Measurements from ENCODE around the gene AP3S1. TPM values are rescaled to one million over a fixed set of nuclear protein-coding genes. Genes with fewer than 3 reads are reported as not detected.
"Not testable (repeated sequence)": the region's sequence is repeated elsewhere in the genome, so short reads cannot be mapped to it uniquely, and the experiment has no call there.

The AP3S1 gene
- total RNA-seq, 4 donors from 2014 or later = 46.0 to 72.0 (median 46.6) TPM

DNA sequence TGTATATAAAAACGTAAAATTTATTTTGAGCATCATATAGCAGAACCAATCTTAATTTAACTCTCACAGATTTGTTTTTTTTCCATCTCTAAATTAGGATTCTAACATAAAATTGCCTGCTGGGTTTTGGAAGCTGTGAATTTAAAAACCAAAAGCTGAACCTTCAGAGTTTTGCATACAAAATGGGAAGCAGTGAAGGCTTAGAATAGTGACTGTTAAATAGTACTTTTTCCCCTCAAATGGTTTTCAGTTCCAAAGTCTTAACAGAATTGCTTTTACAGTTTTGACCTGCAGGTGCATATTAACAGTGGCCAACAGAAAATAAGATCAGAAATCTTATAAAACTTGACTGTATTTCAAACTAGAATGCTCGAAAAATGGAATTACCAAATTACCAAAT, 65.4 kb downstream of the AP3S1 start:
- no peak for DNase-seq (ENCODE audit: low spot score in 2 of 2)
- TF ChIP-seq POLR2A (IDR thresholded peaks at IDR 0.05) (no peak), EP300 (IDR thresholded peaks at IDR 0.05) (no peak)
- TF ChIP-seq, protein P1, sequence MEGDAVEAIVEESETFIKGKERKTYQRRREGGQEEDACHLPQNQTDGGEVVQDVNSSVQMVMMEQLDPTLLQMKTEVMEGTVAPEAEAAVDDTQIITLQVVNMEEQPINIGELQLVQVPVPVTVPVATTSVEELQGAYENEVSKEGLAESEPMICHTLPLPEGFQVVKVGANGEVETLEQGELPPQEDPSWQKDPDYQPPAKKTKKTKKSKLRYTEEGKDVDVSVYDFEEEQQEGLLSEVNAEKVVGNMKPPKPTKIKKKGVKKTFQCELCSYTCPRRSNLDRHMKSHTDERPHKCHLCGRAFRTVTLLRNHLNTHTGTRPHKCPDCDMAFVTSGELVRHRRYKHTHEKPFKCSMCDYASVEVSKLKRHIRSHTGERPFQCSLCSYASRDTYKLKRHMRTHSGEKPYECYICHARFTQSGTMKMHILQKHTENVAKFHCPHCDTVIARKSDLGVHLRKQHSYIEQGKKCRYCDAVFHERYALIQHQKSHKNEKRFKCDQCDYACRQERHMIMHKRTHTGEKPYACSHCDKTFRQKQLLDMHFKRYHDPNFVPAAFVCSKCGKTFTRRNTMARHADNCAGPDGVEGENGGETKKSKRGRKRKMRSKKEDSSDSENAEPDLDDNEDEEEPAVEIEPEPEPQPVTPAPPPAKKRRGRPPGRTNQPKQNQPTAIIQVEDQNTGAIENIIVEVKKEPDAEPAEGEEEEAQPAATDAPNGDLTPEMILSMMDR (IDR thresholded peaks at IDR 0.05) = no peak
- H3K36me3 ChIP-seq = no peaks in the 10 kb centered on the region
- H3K4me1 ChIP-seq = no peaks in the 10 kb centered on the region
- no peaks in the 10 kb centered on the region for H3K9me3 ChIP-seq
- 93 to 94% methylated on average over 2 of the region's 2 CpGs for WGBS, 2 donors
- H3K27ac ChIP-seq = no peak overlapping the region
- no peak overlapping the region for H3K4me3 ChIP-seq
- H3K27me3 ChIP-seq = no peaks in the 10 kb centered on the region

DNA sequence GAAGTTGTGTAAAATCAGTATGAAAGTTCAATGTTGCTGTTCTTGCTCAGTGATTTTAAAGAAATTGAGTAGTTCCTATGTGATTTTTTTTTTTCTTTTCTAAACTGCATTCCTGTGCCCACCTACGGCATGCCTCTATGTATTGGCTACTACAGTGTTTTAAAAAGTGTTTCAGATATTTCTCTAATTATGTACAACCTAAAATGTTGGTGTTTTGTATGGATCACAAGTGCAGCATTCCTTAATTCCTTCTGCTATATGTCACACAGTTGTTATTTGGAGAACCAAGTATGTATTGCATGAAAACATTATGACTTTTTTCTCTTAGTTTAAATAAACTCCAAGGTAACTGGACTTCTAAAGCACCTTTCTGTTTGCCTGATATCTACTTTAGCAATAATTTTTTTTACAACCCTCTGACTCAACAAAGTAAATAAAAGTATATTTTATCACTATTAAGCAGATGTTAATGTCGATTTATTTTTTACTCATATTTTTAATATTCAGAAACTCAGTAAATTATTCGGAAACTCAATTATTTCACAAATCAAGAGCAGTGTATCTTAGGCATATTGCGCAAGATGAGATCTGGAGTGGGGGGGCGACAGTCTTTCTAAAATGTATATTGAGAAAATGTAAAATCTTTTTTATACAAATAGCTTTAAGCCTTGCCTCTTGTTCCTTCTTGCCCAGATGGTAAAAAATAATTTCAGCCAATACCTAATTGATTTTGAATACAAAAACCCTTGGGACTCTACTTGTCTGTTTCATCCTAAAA, 72.1 kb downstream of the AP3S1 start:
- H3K9me3 ChIP-seq; H3K36me3 ChIP-seq; H3K27ac ChIP-seq; DNase-seq (ENCODE audit: low spot score in 2 of 2); H3K4me1 ChIP-seq; H3K4me3 ChIP-seq; H3K27me3 ChIP-seq: not testable (repeated sequence)
- WGBS, 2 donors = 94 to 95% methylated on average over 5 of the region's 5 CpGs

DNA sequence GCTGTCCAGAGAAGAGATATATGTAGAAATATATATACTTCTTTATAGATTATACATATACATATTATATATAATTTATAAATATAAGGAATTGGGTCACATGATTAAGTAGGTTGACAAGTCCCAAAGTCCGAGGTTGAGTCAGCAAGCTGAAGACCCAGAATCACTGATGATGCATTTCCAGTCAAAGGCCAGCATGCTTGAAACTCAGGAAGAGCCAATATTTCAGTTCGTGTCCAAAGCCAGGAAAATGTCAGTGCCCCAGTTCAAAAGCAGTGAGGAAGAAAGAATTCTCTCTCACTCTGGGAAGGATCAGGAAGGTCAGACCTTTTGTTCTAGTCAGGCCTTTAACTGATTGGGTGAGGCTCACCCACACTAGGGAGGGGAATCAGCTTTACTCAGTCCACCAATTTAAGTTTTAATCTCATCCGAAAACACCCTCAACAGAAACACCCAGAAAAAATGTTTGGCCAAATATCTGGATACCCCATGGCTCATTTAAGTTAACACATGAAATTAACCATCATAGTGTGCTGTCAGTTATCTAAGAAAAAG, 78.5 kb downstream of the AP3S1 start:
- no peaks in the 10 kb centered on the region for H3K9me3 ChIP-seq
- TF ChIP-seq, protein P1 (IDR thresholded peaks at IDR 0.05) = no peak
- no peak for TF ChIP-seq EP300 (IDR thresholded peaks at IDR 0.05)
- no peak for TF ChIP-seq POLR2A (IDR thresholded peaks at IDR 0.05)
- 55 to 61% methylated on average over 3 of the region's 3 CpGs for WGBS, 2 donors
- DNase-seq (ENCODE audit: low spot score in 2 of 2) = no peak
- H3K27ac ChIP-seq = no peak overlapping the region
- H3K4me1 ChIP-seq = no peaks in the 10 kb centered on the region
- no peaks in the 10 kb centered on the region for H3K36me3 ChIP-seq
- no peaks in the 10 kb centered on the region for H3K27me3 ChIP-seq
- no peak overlapping the region for H3K4me3 ChIP-seq

DNA sequence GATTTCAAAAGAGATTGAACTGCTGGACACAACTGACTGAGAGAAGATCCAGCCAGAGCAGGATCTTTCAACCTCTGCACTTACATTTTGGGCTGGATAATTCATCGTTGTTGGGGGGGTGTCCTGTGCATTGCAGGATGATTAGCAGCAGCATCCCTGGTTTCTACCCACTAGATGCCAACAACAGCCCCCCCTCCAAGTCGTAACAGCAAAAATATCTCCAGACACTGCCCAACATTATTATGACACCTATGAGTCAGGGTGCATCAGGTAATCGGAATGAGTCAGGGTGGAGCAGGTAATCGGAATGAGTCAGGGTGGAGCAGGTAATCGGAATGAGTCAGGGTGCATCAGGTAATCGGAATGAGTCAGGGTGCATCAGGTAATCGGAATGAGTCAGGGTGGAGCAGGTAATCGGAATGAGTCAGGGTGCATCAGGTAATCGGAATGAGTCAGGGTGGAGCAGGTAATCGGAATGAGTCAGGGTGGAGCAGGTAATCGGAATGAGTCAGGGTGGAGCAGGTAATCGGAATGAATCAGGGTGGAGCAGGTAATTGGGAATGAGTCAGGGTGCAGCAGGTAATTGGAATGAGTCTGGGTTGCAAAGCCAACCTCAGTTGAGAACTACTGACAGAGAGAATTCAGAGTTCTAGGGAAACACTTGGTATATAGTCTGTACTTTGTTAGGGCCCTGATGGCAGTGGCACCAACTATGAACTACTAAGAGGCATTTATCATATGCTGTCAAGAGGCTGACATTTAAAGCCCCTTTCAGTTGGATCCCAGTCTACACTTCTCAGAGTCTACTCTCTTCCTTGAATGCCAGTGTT, 87.1 kb downstream of the AP3S1 start:
- WGBS, 2 donors = 91 to 93% methylated on average over 12 of the region's 12 CpGs
- not testable (repeated sequence) for DNase-seq (ENCODE audit: low spot score in 2 of 2); H3K4me1 ChIP-seq; H3K27me3 ChIP-seq; H3K27ac ChIP-seq; H3K9me3 ChIP-seq; H3K36me3 ChIP-seq; H3K4me3 ChIP-seq

DNA sequence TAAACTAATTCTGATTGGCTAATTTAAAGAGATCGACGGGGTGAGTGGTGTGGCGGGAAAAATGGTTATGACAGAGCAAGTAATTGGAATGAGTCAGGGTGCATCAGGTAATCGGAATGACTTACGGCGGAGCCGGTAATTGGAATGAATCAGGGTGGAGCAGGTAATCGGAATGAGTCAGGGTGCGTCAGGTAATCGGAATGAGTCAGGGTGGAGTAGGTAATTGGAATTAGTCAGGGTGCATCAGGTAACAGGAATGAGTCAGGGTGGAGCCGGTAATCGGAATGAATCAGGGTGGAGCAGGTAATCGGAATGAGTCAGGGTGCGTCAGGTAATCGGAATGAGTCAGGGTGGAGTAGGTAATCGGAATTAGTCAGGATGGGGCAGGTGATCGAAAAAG, 88.4 kb downstream of the AP3S1 start:
- H3K4me1 ChIP-seq, H3K27me3 ChIP-seq: not testable (repeated sequence)

DNA sequence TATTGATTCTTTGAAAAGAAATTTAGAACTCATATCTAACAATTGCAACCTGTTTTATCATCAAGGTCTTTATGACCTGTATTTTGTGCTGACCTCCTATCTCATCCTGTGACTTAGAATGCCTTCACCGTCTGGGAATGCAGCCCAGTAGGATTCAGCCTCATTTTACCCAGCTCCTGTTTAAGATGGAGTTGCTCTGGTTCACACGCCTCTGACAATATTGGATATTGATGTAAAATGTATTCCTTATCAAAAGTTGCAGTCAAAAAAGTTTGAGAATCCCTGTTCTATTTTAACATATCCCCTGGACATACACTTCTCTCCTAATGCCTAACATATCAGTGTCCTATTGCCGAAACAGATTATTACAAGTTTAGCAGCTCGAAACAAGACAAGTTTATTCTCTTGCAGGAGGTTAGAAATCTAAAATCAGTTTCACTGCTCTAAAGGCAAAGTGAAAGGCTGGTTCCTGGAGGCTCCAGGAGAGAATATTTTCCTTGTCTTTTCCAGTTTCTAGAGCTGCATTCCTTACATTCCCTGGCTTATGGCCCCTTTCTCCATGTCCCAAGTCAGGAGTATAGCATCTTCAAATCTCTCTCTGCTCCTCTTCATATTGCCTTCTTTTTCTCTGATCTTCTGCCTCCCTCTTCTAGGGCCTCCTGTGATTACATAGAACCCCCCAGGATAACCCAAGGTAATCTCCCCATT, 89.0 kb downstream of the AP3S1 start:
- TF ChIP-seq EP300 (IDR thresholded peaks at IDR 0.05) (no peak), POLR2A (IDR thresholded peaks at IDR 0.05) (no peak)
- TF ChIP-seq, protein P1 (IDR thresholded peaks at IDR 0.05) = no peak
- Histone ChIP-seq H3K4me3 (no peak overlapping the region), H3K4me1 (no peaks in the 10 kb centered on the region), H3K9me3 (no peaks in the 10 kb centered on the region), H3K27ac (no peak overlapping the region), H3K27me3 (no peaks in the 10 kb centered on the region), H3K36me3 (no peaks in the 10 kb centered on the region)
- DNase-seq (ENCODE audit: low spot score in 2 of 2) = no peak
- 92 to 94% methylated on average over 4 of the region's 4 CpGs for WGBS, 2 donors

More for the DNA sequence above, 88.4 kb downstream of the AP3S1 start:
- WGBS, 2 donors = 90 to 96% methylated on average over 17 of the region's 17 CpGs
- H3K36me3 ChIP-seq; DNase-seq (ENCODE audit: low spot score in 2 of 2); H3K4me3 ChIP-seq; H3K27ac ChIP-seq; H3K9me3 ChIP-seq: not testable (repeated sequence)
